Measurements from ENCODE around the gene ASTN2. TPM values are rescaled to one million over a fixed set of nuclear protein-coding genes. Genes with fewer than 3 reads are reported as not detected.

ASTN2 gene
- polyA plus RNA-seq, 4 donors, result 3.0 to 15.2 (median 3.7) TPM

GRCh38 chr9:117343427-117343826 is 71.4 kb downstream of the ASTN2 start:
- FAIRE-seq, result no peak
- H3K36me3 ChIP-seq (ENCODE audit: control insufficient read depth in 3 of 3, insufficient read depth in 2 of 3, low read depth in 1 of 3, low read length in 3 of 3), result no peaks in the 10 kb centered on the region
- WGBS, 3 donors, result 16 to 41% (median 22%) methylated on average over 1 of the region's 1 CpG

GRCh38 chr9:117341151-117341550 is 73.7 kb downstream of the ASTN2 start:
- Histone ChIP-seq H3K4me1 (ENCODE audit: control insufficient read depth in 3 of 3, insufficient read depth in 2 of 3, low read depth in 1 of 3, low read length in 2 of 3) (no peaks in the 10 kb centered on the region), H3K36me3 (ENCODE audit: control insufficient read depth in 3 of 3, insufficient read depth in 2 of 3, low read depth in 1 of 3, low read length in 3 of 3) (no peaks in the 10 kb centered on the region), H3K27ac (ENCODE audit: low read depth in 1 of 3, low read length in 2 of 3) (no peak overlapping the region), H3K9me3 (ENCODE audit: control insufficient read depth in 2 of 2, insufficient read depth in 1 of 2, low read depth in 1 of 2, low read length in 1 of 2) (no peaks in the 10 kb centered on the region), H3K27me3 (ENCODE audit: control insufficient read depth in 3 of 3, insufficient read depth in 3 of 3, low read length in 3 of 3) (no peaks in the 10 kb centered on the region), H3K4me3 (ENCODE audit: low read depth in 1 of 3, low read length in 3 of 3) (no peak overlapping the region)
- FAIRE-seq (no peak), DNase-seq (no peak)
- 40 to 57% (median 42%) methylated on average over 2 of the region's 2 CpGs for WGBS, 3 donors

More at GRCh38 chr9:117343427-117343826, 71.4 kb downstream of the ASTN2 start:
- DNase-seq, result no peak
- Histone ChIP-seq H3K27ac (ENCODE audit: low read depth in 1 of 3, low read length in 2 of 3) (no peak overlapping the region), H3K4me3 (ENCODE audit: low read depth in 1 of 3, low read length in 3 of 3) (no peak overlapping the region), H3K4me1 (ENCODE audit: control insufficient read depth in 3 of 3, insufficient read depth in 2 of 3, low read depth in 1 of 3, low read length in 2 of 3) (no peaks in the 10 kb centered on the region), H3K9me3 (ENCODE audit: control insufficient read depth in 2 of 2, insufficient read depth in 1 of 2, low read depth in 1 of 2, low read length in 1 of 2) (no peaks in the 10 kb centered on the region), H3K27me3 (ENCODE audit: control insufficient read depth in 3 of 3, insufficient read depth in 3 of 3, low read length in 3 of 3) (no peaks in the 10 kb centered on the region)

DNA sequence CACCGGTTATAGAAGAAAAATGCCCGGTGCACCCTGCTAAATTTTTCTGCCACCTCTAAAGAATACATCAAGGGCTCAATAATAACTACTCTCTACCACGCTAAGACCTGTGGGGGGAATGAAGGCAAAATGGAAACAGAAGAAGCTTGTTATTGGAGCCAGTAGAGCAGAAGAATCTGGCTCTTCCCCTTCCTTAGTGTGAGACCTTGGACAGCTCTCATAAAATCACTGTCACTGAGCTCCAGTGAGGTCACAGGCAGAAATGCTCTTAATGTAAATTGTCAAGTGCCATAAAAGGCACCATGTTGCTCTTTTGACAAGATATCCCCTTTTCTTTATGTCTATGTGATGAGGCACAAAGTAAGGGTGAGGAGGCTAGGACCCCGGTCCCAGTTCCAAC is 74.4 kb downstream of the ASTN2 start:
- no peak for DNase-seq
- no peak for FAIRE-seq
- Histone ChIP-seq H3K27me3 (ENCODE audit: control insufficient read depth in 3 of 3, insufficient read depth in 3 of 3, low read length in 3 of 3) (no peaks in the 10 kb centered on the region), H3K36me3 (ENCODE audit: control insufficient read depth in 3 of 3, insufficient read depth in 2 of 3, low read depth in 1 of 3, low read length in 3 of 3) (no peaks in the 10 kb centered on the region), H3K4me3 (ENCODE audit: low read depth in 1 of 3, low read length in 3 of 3) (no peak overlapping the region), H3K9me3 (ENCODE audit: control insufficient read depth in 2 of 2, insufficient read depth in 1 of 2, low read depth in 1 of 2, low read length in 1 of 2) (no peaks in the 10 kb centered on the region), H3K4me1 (ENCODE audit: control insufficient read depth in 3 of 3, insufficient read depth in 2 of 3, low read depth in 1 of 3, low read length in 2 of 3) (no peaks in the 10 kb centered on the region), H3K27ac (ENCODE audit: low read depth in 1 of 3, low read length in 2 of 3) (no peak overlapping the region)
- 87 to 91% (median 89%) methylated on average over 4 of the region's 4 CpGs for WGBS, 3 donors

GRCh38 chr9:117335837-117336433 is 78.9 kb downstream of the ASTN2 start:
- 66 to 91% (median 73%) methylated on average over 2 of the region's 2 CpGs for WGBS, 3 donors
- no peaks in the 10 kb centered on the region for H3K36me3 ChIP-seq (ENCODE audit: control insufficient read depth in 3 of 3, insufficient read depth in 2 of 3, low read depth in 1 of 3, low read length in 3 of 3)
- no peak overlapping the region for H3K27ac ChIP-seq (ENCODE audit: low read depth in 1 of 3, low read length in 2 of 3)
- H3K4me3 ChIP-seq (ENCODE audit: low read depth in 1 of 3, low read length in 3 of 3), result no peak overlapping the region
- no peaks in the 10 kb centered on the region for H3K4me1 ChIP-seq (ENCODE audit: control insufficient read depth in 3 of 3, insufficient read depth in 2 of 3, low read depth in 1 of 3, low read length in 2 of 3)
- FAIRE-seq (no peak), DNase-seq (no peak)
- H3K27me3 ChIP-seq (ENCODE audit: control insufficient read depth in 3 of 3, insufficient read depth in 3 of 3, low read length in 3 of 3), result no peaks in the 10 kb centered on the region
- H3K9me3 ChIP-seq (ENCODE audit: control insufficient read depth in 2 of 2, insufficient read depth in 1 of 2, low read depth in 1 of 2, low read length in 1 of 2), result no peaks in the 10 kb centered on the region

DNA sequence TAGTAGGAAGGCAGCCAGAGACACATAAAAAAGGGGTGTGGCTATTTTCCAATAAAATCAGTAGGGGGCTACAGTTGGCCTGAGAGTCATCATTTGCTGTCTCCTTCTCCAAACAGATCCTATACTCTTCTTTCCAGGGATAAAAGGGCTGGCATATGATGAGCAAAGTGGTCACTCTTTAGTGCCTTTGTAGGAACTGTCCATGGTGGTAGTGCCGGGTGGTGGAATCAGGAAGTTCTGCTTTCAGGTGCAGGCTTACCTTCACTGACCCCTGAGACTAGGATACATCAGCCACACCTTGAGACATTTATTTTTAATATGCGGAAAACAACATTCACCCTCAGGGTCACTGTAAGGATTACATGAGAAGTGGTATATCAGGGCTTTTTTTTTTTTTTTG is 80.8 kb downstream of the ASTN2 start:
- no peak overlapping the region for H3K27ac ChIP-seq (ENCODE audit: low read depth in 1 of 3, low read length in 2 of 3)
- no peak for FAIRE-seq
- H3K4me3 ChIP-seq (ENCODE audit: low read depth in 1 of 3, low read length in 3 of 3), result no peak overlapping the region
- no peaks in the 10 kb centered on the region for H3K4me1 ChIP-seq (ENCODE audit: control insufficient read depth in 3 of 3, insufficient read depth in 2 of 3, low read depth in 1 of 3, low read length in 2 of 3)
- no peaks in the 10 kb centered on the region for H3K36me3 ChIP-seq (ENCODE audit: control insufficient read depth in 3 of 3, insufficient read depth in 2 of 3, low read depth in 1 of 3, low read length in 3 of 3)
- H3K27me3 ChIP-seq (ENCODE audit: control insufficient read depth in 3 of 3, insufficient read depth in 3 of 3, low read length in 3 of 3), result no peaks in the 10 kb centered on the region
- no peaks in the 10 kb centered on the region for H3K9me3 ChIP-seq (ENCODE audit: control insufficient read depth in 2 of 2, insufficient read depth in 1 of 2, low read depth in 1 of 2, low read length in 1 of 2)
- WGBS, 3 donors, result 68 to 77% (median 74%) methylated on average over 2 of the region's 2 CpGs
- DNase-seq, result no peak

GRCh38 chr9:117325831-117326230 is 89.0 kb downstream of the ASTN2 start:
- Histone ChIP-seq H3K4me1 (ENCODE audit: control insufficient read depth in 3 of 3, insufficient read depth in 2 of 3, low read depth in 1 of 3, low read length in 2 of 3) (no peaks in the 10 kb centered on the region), H3K27me3 (ENCODE audit: control insufficient read depth in 3 of 3, insufficient read depth in 3 of 3, low read length in 3 of 3) (no peaks in the 10 kb centered on the region), H3K4me3 (ENCODE audit: low read depth in 1 of 3, low read length in 3 of 3) (no peak overlapping the region), H3K27ac (ENCODE audit: low read depth in 1 of 3, low read length in 2 of 3) (no peak overlapping the region), H3K9me3 (ENCODE audit: control insufficient read depth in 2 of 2, insufficient read depth in 1 of 2, low read depth in 1 of 2, low read length in 1 of 2) (no peaks in the 10 kb centered on the region), H3K36me3 (ENCODE audit: control insufficient read depth in 3 of 3, insufficient read depth in 2 of 3, low read depth in 1 of 3, low read length in 3 of 3) (no peaks in the 10 kb centered on the region)
- no peak for DNase-seq
- WGBS, 3 donors, result 44 to 70% (median 57%) methylated on average over 2 of the region's 2 CpGs
- no peak for FAIRE-seq

- WGBS, 3 donors, result 28 to 34% (median 31%) methylated on average over 3 of the region's 3 CpGs
- H3K36me3 ChIP-seq (ENCODE audit: control insufficient read depth in 3 of 3, insufficient read depth in 2 of 3, low read depth in 1 of 3, low read length in 3 of 3), result no peaks in the 10 kb centered on the region
- FAIRE-seq (no peak), DNase-seq (no peak)
- no peaks in the 10 kb centered on the region for H3K9me3 ChIP-seq (ENCODE audit: control insufficient read depth in 2 of 2, insufficient read depth in 1 of 2, low read depth in 1 of 2, low read length in 1 of 2)
- no peak overlapping the region for H3K27ac ChIP-seq (ENCODE audit: low read depth in 1 of 3, low read length in 2 of 3)
- no peaks in the 10 kb centered on the region for H3K4me1 ChIP-seq (ENCODE audit: control insufficient read depth in 3 of 3, insufficient read depth in 2 of 3, low read depth in 1 of 3, low read length in 2 of 3)
- no peak overlapping the region for H3K4me3 ChIP-seq (ENCODE audit: low read depth in 1 of 3, low read length in 3 of 3)
- no peaks in the 10 kb centered on the region for H3K27me3 ChIP-seq (ENCODE audit: control insufficient read depth in 3 of 3, insufficient read depth in 3 of 3, low read length in 3 of 3)
These were observed 89.6 kb downstream of the ASTN2 start for GRCh38 chr9:117325110-117325731.

DNA sequence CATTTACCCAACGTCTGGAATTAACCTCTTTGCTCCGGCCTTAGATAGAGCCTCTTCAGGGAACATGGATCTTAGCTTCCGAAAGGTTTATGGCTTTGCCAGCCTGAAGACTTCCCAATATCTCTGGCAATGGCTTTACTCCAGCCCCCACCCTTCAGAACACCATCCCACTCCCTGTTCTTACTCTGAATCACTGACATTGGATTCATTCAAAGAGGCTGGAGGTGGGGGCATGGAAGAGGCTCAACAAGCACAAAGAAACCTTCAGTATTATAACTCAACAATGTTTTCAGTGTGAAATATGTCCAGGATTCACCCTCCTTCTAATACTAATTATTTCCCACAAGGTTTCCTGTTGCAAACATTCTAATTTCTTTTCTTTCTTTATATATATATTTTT is 91.5 kb downstream of the ASTN2 start:
- H3K4me1 ChIP-seq (ENCODE audit: control insufficient read depth in 3 of 3, insufficient read depth in 2 of 3, low read depth in 1 of 3, low read length in 2 of 3), result no peaks in the 10 kb centered on the region
- FAIRE-seq (no peak), DNase-seq (no peak)
- no peaks in the 10 kb centered on the region for H3K27me3 ChIP-seq (ENCODE audit: control insufficient read depth in 3 of 3, insufficient read depth in 3 of 3, low read length in 3 of 3)
- 26 to 34% (median 28%) methylated on average over 3 of the region's 3 CpGs for WGBS, 3 donors
- no peak overlapping the region for H3K27ac ChIP-seq (ENCODE audit: low read depth in 1 of 3, low read length in 2 of 3)
- no peaks in the 10 kb centered on the region for H3K36me3 ChIP-seq (ENCODE audit: control insufficient read depth in 3 of 3, insufficient read depth in 2 of 3, low read depth in 1 of 3, low read length in 3 of 3)
- no peaks in the 10 kb centered on the region for H3K9me3 ChIP-seq (ENCODE audit: control insufficient read depth in 2 of 2, insufficient read depth in 1 of 2, low read depth in 1 of 2, low read length in 1 of 2)
- H3K4me3 ChIP-seq (ENCODE audit: low read depth in 1 of 3, low read length in 3 of 3), result no peak overlapping the region

DNA sequence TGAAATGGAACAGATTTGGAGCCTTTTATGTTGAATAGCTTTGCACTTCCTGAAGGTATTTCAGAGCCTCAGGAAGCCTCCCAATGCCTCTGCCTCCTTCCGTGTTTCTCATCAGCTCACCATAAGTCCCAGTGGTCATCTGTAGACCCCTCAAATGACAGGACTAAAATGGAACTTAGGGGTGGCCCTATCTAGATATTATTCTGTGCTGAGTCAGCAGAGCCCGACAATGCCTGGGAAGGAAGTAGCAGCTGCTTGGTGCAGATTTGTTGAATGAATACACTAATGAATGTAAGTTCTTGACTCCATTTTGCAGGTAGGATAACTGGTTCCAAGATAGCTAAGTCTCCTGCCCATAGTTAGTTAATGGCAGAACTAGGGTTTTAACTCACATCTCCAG is 97.7 kb downstream of the ASTN2 start:
- 51 to 72% (median 71%) methylated on average over 2 of the region's 2 CpGs for WGBS, 3 donors
- Histone ChIP-seq H3K4me1 (ENCODE audit: control insufficient read depth in 3 of 3, insufficient read depth in 2 of 3, low read depth in 1 of 3, low read length in 2 of 3) (no peaks in the 10 kb centered on the region), H3K9me3 (ENCODE audit: control insufficient read depth in 2 of 2, insufficient read depth in 1 of 2, low read depth in 1 of 2, low read length in 1 of 2) (no peaks in the 10 kb centered on the region), H3K27ac (ENCODE audit: low read depth in 1 of 3, low read length in 2 of 3) (no peak overlapping the region), H3K27me3 (ENCODE audit: control insufficient read depth in 3 of 3, insufficient read depth in 3 of 3, low read length in 3 of 3) (no peaks in the 10 kb centered on the region), H3K36me3 (ENCODE audit: control insufficient read depth in 3 of 3, insufficient read depth in 2 of 3, low read depth in 1 of 3, low read length in 3 of 3) (no peaks in the 10 kb centered on the region), H3K4me3 (ENCODE audit: low read depth in 1 of 3, low read length in 3 of 3) (no peak overlapping the region)
- DNase-seq (no peak), FAIRE-seq (no peak)
